Skeletal muscle cell (primary cell): Measurements from ENCODE around the gene PAX5.

Experiments used
- DNase-seq: peaks from one replicate; pipeline ENCODE4 v3.0.0-alpha.2; 2010; ENCODE audit warnings: low read depth
- H3K4me3 ChIP-seq: 2 replicates; pipeline ENCODE4 v1.5.1; 2011; ENCODE audit warnings: low read depth, mild to moderate bottlenecking, control low read depth, low read length, moderate library complexity

Gene PAX5

GRCh38 chr9:36831381-36832161, 202.5 kb downstream of the PAX5 start:
- no peak overlapping the region for H3K4me3 ChIP-seq
- no peak for DNase-seq

GRCh38 chr9:36828611-36829013, 205.5 kb downstream of the PAX5 start:
- no peak for DNase-seq
- H3K4me3 ChIP-seq, result no peak overlapping the region

DNA sequence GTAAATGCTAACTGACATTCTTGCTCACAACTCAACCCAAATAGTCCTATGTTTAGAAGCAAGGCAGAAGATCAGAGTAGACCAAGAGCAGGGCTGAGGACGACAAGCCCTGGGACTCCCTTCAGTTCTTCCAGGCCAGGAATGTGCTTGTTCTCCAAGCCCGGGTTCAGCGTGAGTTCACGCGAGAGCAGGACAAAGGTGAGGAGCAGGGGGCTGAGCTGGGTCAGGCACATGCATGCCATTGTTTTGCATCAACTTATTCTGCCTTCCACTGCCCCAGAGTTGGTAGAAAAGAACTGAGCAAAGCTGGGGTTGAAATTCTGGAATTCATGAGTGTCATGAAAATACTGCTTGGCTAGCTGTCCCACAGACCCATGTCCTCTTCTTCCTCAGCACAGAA, 206.5 kb downstream of the PAX5 start:
- no peak overlapping the region for H3K4me3 ChIP-seq
- DNase-seq, result no peak

DNA sequence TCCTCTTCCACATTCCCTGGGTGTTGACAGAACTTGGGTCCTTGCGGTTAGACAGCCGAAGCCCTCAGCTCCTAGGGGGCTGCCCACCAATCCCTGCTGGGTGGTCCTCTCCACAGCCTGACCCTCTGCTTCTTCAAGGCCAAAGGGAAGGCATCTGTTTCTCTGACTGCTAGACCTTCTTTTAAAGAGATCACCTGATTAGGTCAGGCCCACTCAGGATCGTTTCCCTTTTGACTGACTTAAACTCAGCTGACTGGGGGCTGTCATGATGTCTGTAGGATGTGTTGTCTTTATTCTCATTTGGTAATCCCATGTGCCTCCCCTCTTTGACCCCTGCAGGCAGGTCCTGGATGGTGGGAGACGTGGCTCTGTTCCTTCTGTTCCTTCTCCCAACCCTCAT, 207.5 kb downstream of the PAX5 start:
- no peak overlapping the region for H3K4me3 ChIP-seq
- DNase-seq, result no peak

DNA sequence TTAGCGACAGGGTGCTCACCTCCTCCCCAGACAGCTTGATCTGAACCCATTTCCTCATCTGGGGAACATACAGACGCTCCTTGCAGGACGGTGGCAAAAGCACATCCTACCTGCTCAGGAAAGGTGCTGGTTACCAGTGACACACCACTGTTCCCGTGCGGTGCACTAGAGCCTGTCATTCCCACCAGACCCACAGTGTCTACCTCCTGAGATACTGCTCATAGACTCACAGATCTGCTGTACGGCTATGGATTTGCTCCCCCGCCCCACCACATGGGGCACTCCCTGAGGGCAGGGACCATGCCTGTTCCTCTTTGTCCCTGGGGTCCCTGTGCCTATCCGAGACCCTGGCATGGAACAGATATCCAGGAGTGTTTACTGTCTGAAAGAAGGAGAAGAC, 208.9 kb downstream of the PAX5 start:
- no peak overlapping the region for H3K4me3 ChIP-seq
- no peak for DNase-seq

- DNase-seq, result no peak
- H3K4me3 ChIP-seq, result no peak overlapping the region
Observed at GRCh38 chr9:36823934-36824333, 210.1 kb downstream of the PAX5 start.

GRCh38 chr9:36823466-36823865, 210.6 kb downstream of the PAX5 start:
- DNase-seq, result no peak
- no peak overlapping the region for H3K4me3 ChIP-seq

DNA sequence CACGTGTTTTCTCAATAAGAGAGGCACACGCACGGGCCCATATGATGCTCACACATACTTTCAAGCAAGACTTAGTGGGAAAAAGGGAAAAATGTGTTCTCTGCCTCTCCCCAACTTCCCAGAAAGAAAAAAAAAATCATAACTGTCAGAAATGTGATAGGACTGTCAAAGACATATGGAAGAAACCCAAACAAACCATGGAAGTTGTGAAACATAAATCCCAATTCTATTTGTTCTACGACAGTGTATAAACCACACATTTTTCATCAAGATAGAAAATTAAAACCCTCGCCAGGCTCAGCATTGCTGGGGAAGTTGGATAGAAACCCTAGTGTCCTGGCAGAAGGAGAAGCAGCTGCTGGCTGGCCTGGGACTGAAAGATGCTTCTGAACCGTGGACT, 211.9 kb downstream of the PAX5 start:
- no peak for DNase-seq
- no peak overlapping the region for H3K4me3 ChIP-seq

GRCh38 chr9:36820392-36820861, 213.6 kb downstream of the PAX5 start:
- no peak for DNase-seq
- H3K4me3 ChIP-seq, result no peak overlapping the region

- no peak overlapping the region for H3K4me3 ChIP-seq
- DNase-seq, result no peak
Observed at GRCh38 chr9:36818965-36819870, 214.8 kb downstream of the PAX5 start.

DNA sequence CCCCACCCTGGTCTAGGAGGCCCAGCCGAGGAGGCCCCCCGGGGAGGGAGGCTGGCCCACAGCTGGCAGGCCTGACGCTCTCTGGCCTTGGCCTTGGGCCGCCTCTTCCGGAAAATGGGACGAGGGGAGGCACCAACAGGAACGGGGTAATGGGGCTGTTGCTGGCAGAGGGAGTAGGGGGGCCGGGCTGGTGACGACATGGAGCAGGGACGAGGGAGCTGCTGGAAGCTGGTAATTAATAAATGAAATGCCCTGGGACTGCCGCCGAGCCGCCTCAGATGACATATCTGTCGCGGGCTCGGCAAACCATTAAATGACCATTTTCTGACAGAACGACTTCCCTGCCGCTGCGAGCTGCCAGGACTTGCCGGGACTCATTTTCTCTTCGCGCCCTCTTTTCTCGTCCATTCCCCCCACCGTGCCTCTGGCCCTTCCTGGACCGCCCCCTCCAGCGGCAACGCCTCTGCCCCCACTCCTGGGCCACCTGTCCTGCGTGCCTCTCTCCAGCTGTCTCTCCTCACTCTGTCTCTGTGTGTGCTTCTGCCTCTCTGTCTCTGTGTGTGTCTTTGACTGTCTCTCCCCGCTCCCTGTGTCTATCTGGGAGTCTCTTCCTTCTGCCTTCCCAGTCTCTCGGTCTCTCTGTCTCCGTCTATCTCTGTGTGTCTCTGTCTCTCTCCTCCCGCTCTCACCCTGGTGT, 215.7 kb downstream of the PAX5 start:
- peak overlapping the region; percentile 5 for H3K4me3 ChIP-seq
- DNase-seq, result no peak

GRCh38 chr9:36817160-36817834, 216.8 kb downstream of the PAX5 start:
- DNase-seq, result no peak
- H3K4me3 ChIP-seq, result no peak overlapping the region

GRCh38 chr9:36816371-36816770, 217.7 kb downstream of the PAX5 start:
- DNase-seq, result no peak
- H3K4me3 ChIP-seq, result no peak overlapping the region

DNA sequence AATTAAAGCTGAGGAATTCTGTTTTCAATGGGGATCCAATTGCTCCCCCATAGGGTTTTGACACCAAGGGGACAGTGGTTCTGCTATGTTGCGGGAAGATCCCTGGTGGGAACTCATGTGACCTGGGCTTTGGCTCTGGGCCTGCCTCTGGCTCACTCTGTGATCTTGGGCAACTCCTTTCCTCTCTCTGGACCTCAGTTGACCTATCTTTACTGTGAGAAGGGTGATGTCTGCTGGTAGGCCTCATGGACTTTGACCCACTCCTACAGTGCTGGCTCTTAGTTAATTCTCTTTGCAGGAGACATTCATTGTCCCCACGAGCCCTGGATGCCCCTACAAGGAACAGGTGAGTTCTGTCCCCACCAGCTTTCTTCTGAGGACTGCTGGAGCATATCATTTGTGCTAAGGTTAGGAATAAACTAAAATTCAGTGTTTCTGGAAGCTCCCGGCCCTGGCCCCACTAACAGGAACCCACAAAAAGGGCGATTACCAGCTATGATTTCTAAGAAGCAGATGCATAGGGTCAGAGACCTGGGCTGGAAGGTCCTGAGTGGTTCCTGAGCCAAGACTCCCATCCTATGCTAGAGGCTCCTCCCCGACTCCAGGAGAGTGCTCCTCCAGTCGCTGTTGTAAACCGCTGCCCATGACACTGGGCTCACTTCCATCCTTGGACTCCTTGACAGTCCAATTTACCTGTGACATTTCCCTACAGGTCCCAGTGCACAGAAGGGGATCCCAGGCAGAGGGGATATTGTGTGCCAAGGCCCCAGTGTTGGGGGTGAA, 218.3 kb downstream of the PAX5 start:
- H3K4me3 ChIP-seq, result no peak overlapping the region
- no peak for DNase-seq

DNA sequence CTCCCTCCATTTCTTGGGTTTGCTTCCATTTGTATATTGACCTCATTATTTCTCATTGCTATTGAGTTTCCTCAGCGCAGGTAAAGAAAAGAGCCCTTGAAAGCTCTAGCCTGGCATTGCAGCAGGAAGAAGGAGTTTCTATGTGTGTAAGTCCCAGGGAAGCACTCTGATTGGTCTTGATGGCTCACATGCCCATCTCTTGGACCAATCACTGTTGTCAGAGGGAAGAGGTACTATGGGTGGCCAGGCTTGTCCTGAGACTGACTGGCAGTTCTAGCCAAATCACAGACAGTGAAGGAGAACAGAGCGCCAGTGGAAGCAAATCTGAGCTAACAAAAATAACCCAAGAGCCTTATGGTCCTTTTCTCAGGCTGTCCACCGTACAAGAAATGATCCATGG, 219.0 kb downstream of the PAX5 start:
- H3K4me3 ChIP-seq, result no peak overlapping the region
- DNase-seq, result no peak

DNA sequence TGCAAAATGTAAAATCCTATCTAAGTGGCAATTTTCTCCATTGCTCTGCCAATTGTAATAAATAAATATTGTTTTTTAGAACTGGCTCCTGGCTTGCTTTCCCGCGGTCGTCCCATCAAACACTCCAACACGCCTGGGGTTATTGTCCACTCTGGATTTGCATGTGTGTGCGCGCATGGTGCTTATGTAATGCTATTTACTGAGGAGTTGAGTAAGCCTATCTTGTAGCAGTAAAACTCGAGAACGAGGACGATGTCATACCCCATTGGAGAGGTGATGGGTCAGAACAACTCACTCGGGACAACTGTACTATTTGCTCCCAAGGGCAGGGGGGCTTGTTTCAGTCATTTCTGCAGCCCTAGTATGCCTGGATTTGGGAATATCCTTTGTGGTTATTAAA, 220.9 kb downstream of the PAX5 start:
- H3K4me3 ChIP-seq, result no peak overlapping the region
- no peak for DNase-seq

GRCh38 chr9:36812556-36812955, 221.5 kb downstream of the PAX5 start:
- no peak overlapping the region for H3K4me3 ChIP-seq
- DNase-seq, result no peak

DNA sequence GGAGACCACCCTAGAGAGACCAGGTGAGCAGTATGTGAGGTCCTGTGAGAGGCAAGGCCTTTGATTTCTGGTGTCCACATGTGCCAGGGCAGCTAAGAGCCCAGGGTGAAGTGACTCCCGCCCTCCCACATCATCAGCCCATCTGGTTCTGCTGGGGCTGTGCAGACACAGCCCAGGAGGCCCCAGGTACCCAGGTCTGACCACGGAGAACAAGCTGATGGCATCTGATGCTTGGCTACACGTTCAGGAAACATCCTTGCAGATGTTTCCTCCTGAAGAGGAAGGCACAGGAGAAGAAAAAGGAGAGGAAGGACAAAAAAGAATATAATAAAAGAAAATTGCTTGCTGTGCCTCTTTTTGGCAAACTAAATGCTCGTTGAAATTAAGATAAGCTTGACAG, 225.8 kb downstream of the PAX5 start:
- DNase-seq, result no peak

DNA sequence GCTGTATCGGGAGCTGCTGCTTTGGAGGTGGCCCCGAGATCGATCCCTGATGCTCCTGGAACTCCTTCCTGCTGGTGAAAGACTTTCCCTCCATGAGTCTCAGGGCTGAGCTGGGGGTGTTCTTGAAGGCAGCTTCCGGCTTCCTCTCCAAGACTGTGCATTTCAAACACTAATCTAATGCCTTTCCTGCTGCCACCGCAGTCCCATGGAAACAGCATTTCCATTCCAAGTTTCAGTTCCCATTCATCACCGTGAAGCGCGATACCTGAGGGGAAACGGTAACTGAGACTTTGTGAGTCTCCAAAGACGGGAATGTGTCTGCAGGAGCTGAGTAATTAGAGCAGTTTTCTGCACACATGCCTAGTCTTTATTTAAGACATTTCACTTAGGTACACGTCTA, 230.1 kb downstream of the PAX5 start:
- DNase-seq, result no peak
- no peak overlapping the region for H3K4me3 ChIP-seq

More for the DNA sequence above, 225.8 kb downstream of the PAX5 start:
- no peak overlapping the region for H3K4me3 ChIP-seq
